SK-N-SH treated with all-trans-retinoic acid at 6 μM for 48 hours (cell line): ENCODE data around the gene PHLDA3.

Experiments
- BACH2 ChIP-seq: fragments of 250-450 bp; sonication (Bioruptor Pico); IDR thresholded peaks from 2 replicates; pipeline ENCODE4 v1.9.0; 2021; ENCODE audit warnings: mild to moderate bottlenecking, borderline replicate concordance
- CREB5 ChIP-seq: fragments of 250-450 bp; sonication (Bioruptor Pico); IDR thresholded peaks from 2 replicates; pipeline ENCODE4 v1.5.1; 2020; ENCODE audit warnings: low read depth, mild to moderate bottlenecking, moderate library complexity
- PPARA ChIP-seq: fragments of 250-450 bp; sonication (Bioruptor Pico); IDR thresholded peaks from 2 replicates; pipeline ENCODE4 v1.5.0; 2020; ENCODE audit warnings: mild to moderate bottlenecking, borderline replicate concordance

- no peak for TF ChIP-seq BACH2
- TF ChIP-seq PPARA = no peak
- no peak for TF ChIP-seq CREB5
These were observed 9.9 kb downstream of the PHLDA3 start for GRCh38 chr1:201459052-201459451.
